GM18499 (cell line): ENCODE data around the gene VMP1.
A peak's percentile ranks its signal among the peaks of the same experiment; 100 is the strongest.
"Not testable (repeated sequence)": the region's sequence is repeated elsewhere in the genome, so short reads cannot be mapped to it uniquely, and the experiment has no call there.

Source experiments
- ATAC-seq: cut with Tn5 transposase; IDR thresholded peaks from one replicate; pipeline ENCODE4 v1.9.1; 2021; ENCODE audit warnings: moderate number of reproducible peaks; ENCODE audit not compliant: insufficient read depth, unreplicated experiment

Gene VMP1

GRCh38 chr17:59775786-59776350, 68.4 kb downstream of the VMP1 start:
- ATAC-seq, result no peak

GRCh38 chr17:59776577-59776976, 69.1 kb downstream of the VMP1 start:
- no peak for ATAC-seq

DNA sequence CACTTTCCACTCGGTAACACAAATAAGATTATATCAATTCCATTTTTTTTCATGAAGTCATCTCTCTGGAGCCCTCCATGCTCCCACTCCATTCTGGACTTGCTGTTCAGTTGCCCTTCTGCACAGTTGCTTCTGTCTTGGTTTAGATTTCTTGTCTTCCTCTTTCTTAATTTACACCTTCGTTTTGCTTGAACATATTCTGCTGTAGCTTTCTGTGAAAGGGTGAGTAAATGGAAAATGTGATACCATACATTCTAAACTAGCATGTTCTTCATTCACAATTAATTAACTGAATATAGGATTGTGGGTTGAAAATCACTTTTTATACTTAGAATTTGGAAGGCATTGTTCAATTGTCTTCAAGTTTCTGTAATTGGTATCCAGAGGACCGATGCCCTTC, 69.6 kb downstream of the VMP1 start:
- no peak for ATAC-seq

- no peak for ATAC-seq
Observed at GRCh38 chr17:59778996-59779395, 71.5 kb downstream of the VMP1 start.

GRCh38 chr17:59779521-59779920, 72.1 kb downstream of the VMP1 start:
- no peak for ATAC-seq

GRCh38 chr17:59780548-59780947, 73.1 kb downstream of the VMP1 start:
- ATAC-seq, result not testable (repeated sequence)

DNA sequence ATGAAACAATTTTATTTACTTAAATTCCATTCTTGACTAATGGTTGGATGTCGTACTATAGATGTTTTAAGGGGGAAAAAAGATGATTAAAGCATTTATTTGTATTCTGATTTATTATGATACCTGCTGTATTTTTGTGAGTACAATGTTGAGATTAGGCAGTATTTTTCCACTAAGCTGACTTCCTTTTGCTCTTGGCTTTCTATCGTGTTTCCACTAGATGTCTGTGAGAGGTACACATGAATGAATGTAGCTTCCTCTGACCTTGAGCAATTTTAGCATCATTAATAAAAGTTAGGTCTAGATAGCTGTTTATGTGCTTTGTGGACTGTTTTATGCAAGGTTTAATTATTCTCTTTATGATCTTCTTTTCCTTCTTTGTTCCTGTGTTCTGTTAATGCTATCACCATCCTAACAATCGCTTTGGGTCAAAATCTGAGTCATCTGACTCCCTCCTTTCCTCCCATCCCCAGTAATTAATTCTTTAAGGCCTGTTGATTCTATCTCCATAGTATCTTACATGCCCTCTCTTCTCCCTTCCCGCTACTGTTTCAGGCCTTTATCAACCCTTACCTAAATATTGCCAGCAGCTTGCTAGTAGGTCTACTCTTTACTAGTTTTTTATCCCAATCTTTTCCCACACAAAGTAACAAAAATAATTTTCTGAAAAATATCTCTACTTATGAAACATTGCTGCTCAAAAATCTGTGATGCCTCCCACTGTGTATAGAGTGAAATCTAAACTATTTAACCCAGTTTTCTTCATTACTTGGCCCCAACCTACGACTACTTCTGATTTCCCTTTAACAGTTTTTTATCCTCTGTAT, 76.0 kb downstream of the VMP1 start:
- no peak for ATAC-seq

GRCh38 chr17:59785091-59785799, 77.8 kb downstream of the VMP1 start:
- no peak for ATAC-seq

DNA sequence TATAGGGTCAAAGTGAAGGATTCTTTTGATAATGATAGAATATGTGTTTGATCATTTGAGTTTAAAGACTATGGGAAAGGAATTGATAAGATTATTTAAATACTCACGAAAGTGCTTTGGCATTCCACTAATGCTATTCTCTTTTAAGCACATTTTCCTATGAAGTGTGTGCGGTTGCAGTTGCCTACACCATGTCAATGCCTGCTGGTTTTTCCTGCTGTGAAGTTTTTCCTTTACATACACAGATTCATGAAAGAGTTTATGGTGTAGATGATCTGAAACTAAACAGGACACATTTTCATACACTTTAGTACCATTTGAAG, 78.7 kb downstream of the VMP1 start:
- ATAC-seq, result no peak

GRCh38 chr17:59786536-59787319, 79.3 kb downstream of the VMP1 start:
- peak; percentile 73 for ATAC-seq

- ATAC-seq, result not testable (repeated sequence)
Observed at GRCh38 chr17:59789849-59790248, 82.4 kb downstream of the VMP1 start.

- not testable (repeated sequence) for ATAC-seq
Observed at GRCh38 chr17:59790418-59790817, 83.0 kb downstream of the VMP1 start.

DNA sequence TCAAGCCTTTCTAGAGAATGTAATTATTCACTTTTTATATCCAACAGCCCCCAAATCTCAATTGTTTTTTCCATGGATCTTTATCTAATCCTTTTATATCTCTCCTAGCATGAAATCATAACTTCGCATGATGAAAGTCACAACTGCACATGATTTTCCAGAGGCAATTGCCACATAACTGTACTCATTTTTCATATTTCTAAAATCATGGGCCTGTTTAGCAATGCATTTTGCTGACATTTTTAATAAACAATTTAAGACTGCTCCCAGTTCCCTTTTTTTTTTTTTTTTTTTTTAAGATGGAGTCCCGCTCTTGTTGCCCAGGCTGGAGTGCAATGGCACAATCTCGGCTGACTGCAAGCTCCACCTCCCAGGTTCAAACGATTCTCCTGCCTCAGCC, 83.5 kb downstream of the VMP1 start:
- ATAC-seq, result no peak

GRCh38 chr17:59791603-59792457, 84.4 kb downstream of the VMP1 start:
- no peak for ATAC-seq

DNA sequence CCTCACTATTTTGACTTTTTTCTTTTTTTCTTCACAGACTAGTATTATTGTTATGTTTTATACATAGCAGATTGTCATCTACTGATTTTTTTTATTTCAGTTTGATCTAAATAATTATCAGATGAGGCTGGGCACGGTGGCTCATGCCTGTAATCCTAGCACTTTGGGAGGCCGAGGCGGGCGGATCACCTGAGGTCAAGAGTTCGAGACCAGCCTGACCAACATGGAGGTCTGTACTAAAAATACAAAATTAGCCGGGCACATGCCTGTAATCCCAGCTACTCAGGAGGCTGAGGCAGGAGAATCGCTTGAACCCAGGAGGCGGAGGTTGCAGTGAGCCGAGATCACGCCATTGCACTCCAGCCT, 85.0 kb downstream of the VMP1 start:
- ATAC-seq, result not testable (repeated sequence)

DNA sequence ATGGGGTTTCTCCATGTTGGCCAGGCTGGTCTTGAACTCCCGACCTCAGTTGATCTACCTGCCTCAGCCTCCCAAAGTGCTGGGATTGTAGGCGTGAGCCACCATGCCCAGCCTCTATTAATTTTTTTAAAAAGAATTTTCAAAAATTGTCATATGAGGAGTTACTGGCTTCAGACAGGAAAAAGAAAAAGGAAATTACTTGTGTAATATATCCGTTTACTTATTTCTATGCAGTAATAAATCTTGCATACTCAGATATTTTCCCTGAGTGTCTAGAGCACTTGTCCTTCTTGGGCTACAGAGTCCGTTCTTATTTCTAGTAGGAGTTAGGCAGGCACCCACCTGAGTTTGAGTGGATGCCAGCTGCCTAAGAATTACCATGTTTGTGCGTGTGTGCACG, 85.8 kb downstream of the VMP1 start:
- ATAC-seq, result no peak

GRCh38 chr17:59796138-59796537, 88.7 kb downstream of the VMP1 start:
- no peak for ATAC-seq

DNA sequence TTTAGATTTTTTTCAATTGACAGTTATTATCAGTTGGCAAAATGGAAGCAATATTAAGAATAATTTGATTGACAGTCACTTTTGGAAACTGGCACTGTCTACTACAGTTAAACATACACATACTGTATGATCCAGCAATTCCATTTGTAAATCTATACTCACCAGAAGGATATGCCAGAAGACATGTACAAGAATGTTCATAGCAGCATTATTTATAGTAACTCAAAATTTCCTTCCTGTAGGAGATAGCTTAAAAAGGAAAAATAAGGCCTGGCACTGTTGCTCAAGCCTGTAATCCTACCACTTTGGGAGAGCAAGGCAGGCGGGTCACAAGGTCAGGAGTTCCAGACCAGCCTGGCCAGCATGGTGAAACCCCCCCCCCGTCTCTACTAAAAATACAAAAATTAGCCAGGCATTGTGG, 89.3 kb downstream of the VMP1 start:
- ATAC-seq, result no peak

GRCh38 chr17:59798111-59798510, 90.7 kb downstream of the VMP1 start:
- no peak for ATAC-seq

- ATAC-seq, result no peak
Observed at GRCh38 chr17:59800530-59800942, 93.1 kb downstream of the VMP1 start.
